ENCODE data around the gene PLEKHG3.

The PLEKHG3 gene

GRCh38 chr14:64730061-64730440 lies 25.8 kb downstream of the PLEKHG3 start:
- peaks cover 12% of the 10 kb centered on the region for H3K4me1 Mint-ChIP-seq
- H3K9me3 Mint-ChIP-seq: no peaks in the 10 kb centered on the region
- TF ChIP-seq CTCF (IDR thresholded peaks at IDR 0.05; ENCODE audit: unreplicated experiment in 3 of 3): no peak
- no peak overlapping the region for H3K27ac Mint-ChIP-seq
- no peak overlapping the region for H3K4me3 Mint-ChIP-seq
- H3K27me3 Mint-ChIP-seq (ENCODE audit: low read depth): peaks cover 4% of the 10 kb centered on the region
- H3K36me3 Mint-ChIP-seq (ENCODE audit: low read depth): peaks cover 51% of the 10 kb centered on the region

DNA sequence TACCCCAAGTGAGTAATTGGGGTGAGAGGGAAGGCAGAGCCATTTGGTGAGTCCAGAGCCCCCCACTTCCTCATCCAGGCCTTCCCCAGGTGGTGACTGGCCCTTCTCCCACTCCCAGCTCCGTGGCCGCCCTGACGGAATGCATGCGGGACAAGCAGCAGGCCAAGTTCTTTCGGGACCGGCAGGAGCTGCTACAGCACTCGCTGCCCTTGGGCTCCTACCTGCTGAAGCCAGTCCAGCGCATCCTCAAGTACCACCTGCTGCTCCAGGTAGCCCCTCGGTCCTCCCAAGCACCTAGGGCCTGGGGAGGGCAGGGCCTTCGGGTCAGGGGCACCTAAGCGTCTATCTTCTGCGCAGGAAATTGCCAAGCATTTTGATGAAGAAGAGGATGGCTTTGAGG lies 26.5 kb downstream of the PLEKHG3 start:
- no peak overlapping the region for H3K4me3 Mint-ChIP-seq
- H3K4me1 Mint-ChIP-seq: peaks cover 12% of the 10 kb centered on the region
- no peak overlapping the region for H3K27ac Mint-ChIP-seq
- peaks cover 4% of the 10 kb centered on the region for H3K27me3 Mint-ChIP-seq (ENCODE audit: low read depth)
- H3K36me3 Mint-ChIP-seq (ENCODE audit: low read depth): peaks cover 56% of the 10 kb centered on the region
- H3K9me3 Mint-ChIP-seq: no peaks in the 10 kb centered on the region
- TF ChIP-seq CTCF (IDR thresholded peaks at IDR 0.05; ENCODE audit: unreplicated experiment in 3 of 3): no peak

DNA sequence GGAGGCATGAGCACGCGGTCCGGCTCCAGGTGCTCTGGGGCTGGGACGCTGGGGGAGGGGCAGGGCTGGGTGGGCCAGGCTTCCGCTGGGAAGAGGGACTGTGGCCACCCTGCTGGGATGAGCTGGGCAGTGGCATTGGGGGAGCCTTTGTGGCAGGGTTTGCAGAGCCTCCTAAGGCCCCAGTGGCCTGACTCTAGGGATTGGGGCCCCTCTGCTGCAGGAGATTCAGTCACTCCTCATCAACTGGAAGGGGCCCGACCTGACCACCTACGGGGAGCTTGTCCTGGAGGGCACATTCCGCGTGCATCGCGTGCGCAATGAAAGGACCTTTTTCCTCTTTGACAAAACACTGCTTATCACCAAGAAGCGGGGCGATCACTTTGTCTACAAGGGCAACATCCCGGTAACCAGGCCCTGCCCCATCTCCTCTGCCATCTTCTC lies 26.9 kb downstream of the PLEKHG3 start:
- Mint-ChIP-seq H3K27ac (no peak overlapping the region), H3K9me3 (no peaks in the 10 kb centered on the region), H3K4me3 (no peak overlapping the region), H3K36me3 (ENCODE audit: low read depth) (peaks cover 56% of the 10 kb centered on the region), H3K4me1 (peaks cover 12% of the 10 kb centered on the region), H3K27me3 (ENCODE audit: low read depth) (peaks cover 4% of the 10 kb centered on the region)
- TF ChIP-seq CTCF (IDR thresholded peaks at IDR 0.05; ENCODE audit: unreplicated experiment in 3 of 3): no peak

- Mint-ChIP-seq H3K27me3 (ENCODE audit: low read depth) (peaks cover 4% of the 10 kb centered on the region), H3K27ac (no peak overlapping the region), H3K36me3 (ENCODE audit: low read depth) (peaks cover 56% of the 10 kb centered on the region), H3K4me1 (peaks cover 12% of the 10 kb centered on the region), H3K9me3 (no peaks in the 10 kb centered on the region), H3K4me3 (no peak overlapping the region)
- TF ChIP-seq CTCF (IDR thresholded peaks at IDR 0.05; ENCODE audit: unreplicated experiment in 3 of 3): no peak
Measured at GRCh38 chr14:64732066-64732465, 27.8 kb downstream of the PLEKHG3 start.

- Mint-ChIP-seq H3K9me3 (no peaks in the 10 kb centered on the region), H3K27ac (no peak overlapping the region), H3K4me3 (no peak overlapping the region), H3K27me3 (ENCODE audit: low read depth) (peaks cover 4% of the 10 kb centered on the region), H3K4me1 (peaks cover 12% of the 10 kb centered on the region), H3K36me3 (ENCODE audit: low read depth) (peaks cover 56% of the 10 kb centered on the region)
- no peak for TF ChIP-seq CTCF (IDR thresholded peaks at IDR 0.05; ENCODE audit: unreplicated experiment in 3 of 3)
Measured at GRCh38 chr14:64732536-64733120, 28.4 kb downstream of the PLEKHG3 start.

- Mint-ChIP-seq H3K27ac (no peak overlapping the region), H3K36me3 (ENCODE audit: low read depth) (peaks cover 56% of the 10 kb centered on the region), H3K27me3 (ENCODE audit: low read depth) (peaks cover 4% of the 10 kb centered on the region), H3K4me1 (peaks cover 12% of the 10 kb centered on the region), H3K9me3 (no peaks in the 10 kb centered on the region), H3K4me3 (no peak overlapping the region)
- TF ChIP-seq CTCF (IDR thresholded peaks at IDR 0.05; ENCODE audit: unreplicated experiment in 3 of 3): no peak
Measured at GRCh38 chr14:64733321-64733720, 29.1 kb downstream of the PLEKHG3 start.

Data from nephron (organoid).